SKM-1 treated with dmso at 0.1 percent for 144 hours (cell line): Measurements from ENCODE around the gene ZBTB8A.
"Not testable (repeated sequence)": the region's sequence is repeated elsewhere in the genome, so short reads cannot be mapped to it uniquely, and the experiment has no call there.

Experiments used
- DNase-seq: peaks from one replicate; lab custom pipeline; 2025; ENCODE audit not compliant: unreplicated experiment; lab: John Stamatoyannopoulos, UW

Gene ZBTB8A

DNA sequence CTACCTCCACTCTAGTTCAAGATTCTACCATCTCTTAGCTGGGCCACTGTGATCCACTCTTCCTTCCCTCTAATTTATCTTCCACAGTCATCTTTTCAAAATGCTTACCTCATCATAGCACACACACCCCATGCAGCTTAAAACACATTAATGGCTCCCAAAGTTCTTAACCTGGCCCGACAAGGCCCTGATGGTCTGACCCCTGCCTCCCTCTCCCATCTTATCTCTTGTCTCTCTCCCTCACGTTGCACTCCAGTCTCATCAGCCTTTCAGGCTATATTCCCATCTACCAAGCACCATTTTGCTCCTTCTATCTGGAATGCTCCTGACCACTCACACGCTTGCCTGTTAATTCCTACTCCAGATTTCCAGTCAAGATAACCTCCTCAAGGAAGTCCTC lies 2.5 kb upstream of the ZBTB8A start:
- no peak for DNase-seq

GRCh38 chr1:32539584-32540571 lies 651 bp downstream of the ZBTB8A start:
- DNase-seq: no peak

- DNase-seq: no peak
These were observed 1.4 kb downstream of the ZBTB8A start for GRCh38 chr1:32540605-32541004.

- DNase-seq: no peak
These were observed 1.9 kb downstream of the ZBTB8A start for GRCh38 chr1:32541064-32541566.

- no peak for DNase-seq
These were observed 7.4 kb downstream of the ZBTB8A start for GRCh38 chr1:32546611-32547010.

GRCh38 chr1:32549616-32550015 lies 10.4 kb downstream of the ZBTB8A start:
- DNase-seq: no peak

DNA sequence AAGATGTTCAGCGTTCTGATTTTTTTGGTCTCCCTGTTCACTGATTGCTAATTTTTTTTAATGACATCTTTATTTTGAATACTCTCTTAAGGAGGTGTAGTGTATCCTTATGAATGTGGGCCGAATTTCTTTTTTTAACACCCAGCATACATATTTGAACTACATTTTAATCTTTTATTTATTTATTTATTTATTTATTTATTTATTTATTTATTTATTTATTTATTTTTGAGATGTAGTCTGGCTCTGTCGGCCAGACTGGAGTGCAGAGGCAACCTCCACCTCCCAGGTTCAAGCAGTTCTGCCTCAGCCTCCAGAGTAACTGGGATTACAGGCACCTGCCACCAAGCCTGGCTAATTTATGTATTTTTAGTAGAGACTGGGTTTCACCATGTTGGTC lies 15.1 kb downstream of the ZBTB8A start:
- no peak for DNase-seq

DNA sequence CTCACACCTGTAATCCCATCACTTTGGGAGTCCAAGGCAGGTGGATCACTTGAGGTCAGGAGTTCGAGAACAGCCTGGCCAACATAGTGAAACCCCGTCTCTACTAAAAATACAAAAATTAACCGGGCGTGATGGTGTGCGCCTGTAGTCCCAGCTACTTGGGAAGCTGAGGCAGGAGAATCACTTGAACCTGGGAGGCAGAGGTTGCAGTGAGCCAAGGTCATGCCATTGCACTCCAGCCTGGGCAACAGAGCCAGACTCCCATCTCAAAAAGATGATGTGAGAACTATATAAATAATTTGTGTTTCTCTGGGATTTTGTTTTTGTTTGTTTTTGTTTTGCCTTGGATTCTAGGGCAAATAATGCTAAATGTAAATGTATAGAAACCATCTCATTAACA lies 17.8 kb downstream of the ZBTB8A start:
- not testable (repeated sequence) for DNase-seq

DNA sequence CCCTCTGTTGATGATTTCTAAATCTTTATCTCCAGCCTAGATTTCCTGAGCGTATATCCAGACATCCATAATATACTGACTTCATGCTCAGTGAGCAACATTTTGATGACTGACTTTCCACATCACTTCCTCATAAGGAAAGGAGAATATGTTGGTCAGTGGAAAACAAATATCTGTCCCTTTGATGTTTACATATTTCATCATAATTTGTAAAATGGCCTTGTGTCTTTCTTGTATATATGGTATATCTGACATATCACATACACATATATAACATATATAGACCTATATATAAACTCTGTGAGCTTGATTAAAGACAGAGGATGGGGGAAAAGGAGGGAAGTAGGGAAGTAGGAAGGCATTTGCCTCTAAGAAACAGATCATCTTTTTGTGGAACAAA lies 18.6 kb downstream of the ZBTB8A start:
- no peak for DNase-seq

GRCh38 chr1:32568929-32569328 lies 29.7 kb downstream of the ZBTB8A start:
- no peak for DNase-seq

DNA sequence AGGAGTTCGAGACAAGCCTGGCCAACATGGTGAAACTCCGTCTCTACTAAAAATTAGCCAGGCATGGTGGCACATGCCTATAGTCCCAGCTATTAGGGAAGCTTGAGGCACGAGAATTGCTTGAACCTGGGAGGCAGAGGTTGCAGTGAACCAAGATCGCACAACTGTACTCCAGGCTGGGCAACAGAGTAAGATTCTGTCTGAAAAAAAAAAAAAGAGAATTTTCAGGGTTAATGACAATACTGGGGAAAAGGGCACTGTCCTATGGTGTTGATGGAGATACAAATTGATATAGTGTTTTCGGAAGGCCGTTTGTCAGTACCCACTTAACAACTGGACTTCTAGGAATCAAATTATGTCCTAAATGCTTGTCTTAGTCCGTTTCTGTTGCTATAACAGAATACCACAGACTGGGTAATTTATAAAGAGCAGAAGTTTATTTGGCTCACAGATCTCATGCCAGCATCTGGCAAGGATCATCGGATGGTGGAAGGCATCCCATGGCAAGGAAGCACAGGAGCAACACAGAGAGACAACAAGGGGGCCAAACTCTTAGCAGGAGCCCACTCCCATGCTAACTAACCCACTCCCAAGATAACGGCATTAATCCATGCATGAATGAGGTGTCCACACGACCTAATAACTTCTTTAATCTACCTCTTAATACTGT lies 41.3 kb downstream of the ZBTB8A start:
- no peak for DNase-seq

DNA sequence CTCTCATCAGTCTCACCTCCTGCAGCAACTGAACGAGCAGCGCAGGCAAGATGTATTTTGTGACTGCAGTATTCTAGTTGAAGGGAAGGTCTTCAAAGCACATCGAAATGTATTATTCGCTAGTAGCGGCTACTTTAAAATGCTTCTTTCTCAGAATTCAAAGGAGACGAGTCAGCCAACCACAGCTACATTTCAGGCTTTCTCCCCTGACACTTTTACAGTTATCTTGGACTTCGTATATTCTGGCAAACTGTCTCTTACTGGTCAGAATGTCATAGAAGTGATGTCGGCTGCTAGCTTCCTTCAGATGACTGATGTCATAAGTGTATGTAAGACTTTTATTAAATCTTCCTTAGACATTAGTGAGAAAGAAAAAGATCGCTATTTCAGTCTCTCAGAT lies 53.7 kb downstream of the ZBTB8A start:
- DNase-seq: no peak

GRCh38 chr1:32600034-32600433 lies 60.8 kb downstream of the ZBTB8A start:
- no peak for DNase-seq

DNA sequence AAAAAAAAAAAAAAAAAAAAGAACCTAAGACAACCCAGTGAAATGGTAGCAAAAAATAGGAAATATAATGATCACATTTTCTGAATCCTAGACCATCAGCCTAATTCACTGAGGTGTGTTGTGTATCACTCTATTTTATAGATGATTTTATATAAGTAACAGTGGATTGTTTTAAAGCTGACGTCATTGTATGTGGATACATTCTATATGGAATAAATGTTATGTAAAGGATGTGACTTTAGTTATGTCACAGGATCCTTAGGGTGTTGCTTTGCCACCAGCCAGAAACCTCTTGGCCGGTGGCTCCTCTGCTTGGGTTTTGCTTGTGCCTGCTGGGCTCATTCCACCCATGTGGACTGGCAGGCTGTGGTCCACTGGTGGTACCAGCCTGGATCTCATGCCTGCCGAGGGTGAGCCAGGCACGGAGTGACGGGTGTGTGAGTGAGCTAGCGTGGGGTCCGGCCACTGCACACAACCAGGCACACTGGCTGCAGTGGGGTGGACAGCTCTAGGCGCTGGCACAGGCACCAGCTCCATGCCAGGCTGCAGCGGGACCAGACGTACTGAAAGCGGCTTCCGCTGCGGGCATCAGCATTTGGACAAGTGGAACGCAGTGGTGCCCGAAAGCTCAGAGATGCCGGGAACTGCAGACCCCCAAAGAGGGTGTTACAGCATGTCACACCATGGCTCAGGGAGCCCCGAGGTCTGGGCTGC lies 66.6 kb downstream of the ZBTB8A start:
- no peak for DNase-seq

- DNase-seq: no peak
These were observed 67.5 kb downstream of the ZBTB8A start for GRCh38 chr1:32606565-32607371.

DNA sequence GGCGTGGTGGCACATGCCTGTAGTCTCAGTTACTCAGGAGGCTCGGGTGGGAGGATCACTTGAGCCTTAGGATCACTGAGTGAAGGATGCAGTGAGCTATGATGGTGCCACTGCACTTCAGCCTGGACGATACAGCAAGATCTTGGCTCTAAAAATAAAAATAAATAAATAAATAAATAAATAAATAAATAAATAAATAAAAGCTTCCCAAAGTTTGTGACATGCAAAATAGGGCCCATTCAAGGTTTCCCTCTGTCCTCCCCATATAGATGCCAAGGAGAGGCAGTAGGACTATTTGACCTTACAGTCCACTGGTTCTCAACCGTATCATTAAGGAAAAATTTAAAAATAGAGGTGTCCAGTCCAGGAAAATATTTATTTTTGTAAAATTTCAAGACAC lies 70.0 kb downstream of the ZBTB8A start:
- DNase-seq: no peak

GRCh38 chr1:32611859-32612188 lies 72.6 kb downstream of the ZBTB8A start:
- no peak for DNase-seq

- DNase-seq: no peak
These were observed 73.1 kb downstream of the ZBTB8A start for GRCh38 chr1:32612189-32612881.

DNA sequence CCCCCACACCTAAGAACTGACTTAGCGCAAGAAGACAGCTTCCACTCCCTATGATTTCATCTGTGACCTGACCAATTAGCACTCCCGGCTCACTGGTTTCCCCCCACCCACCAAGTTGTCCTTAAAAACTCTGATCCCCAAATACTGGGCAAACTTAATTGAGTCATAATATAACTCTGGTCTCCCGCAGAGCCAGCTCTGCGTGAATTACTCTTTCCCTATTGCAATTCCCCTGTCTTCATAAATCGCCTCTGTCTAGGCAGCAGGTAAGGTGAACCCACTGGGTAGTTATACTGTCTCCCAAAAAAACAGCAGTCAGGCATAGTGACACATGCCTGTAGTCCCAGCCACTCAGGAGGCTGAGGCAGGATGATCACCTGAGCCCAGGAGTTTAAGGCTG lies 74.2 kb downstream of the ZBTB8A start:
- DNase-seq: no peak

GRCh38 chr1:32618673-32619221 lies 79.5 kb downstream of the ZBTB8A start:
- no peak for DNase-seq
